NCI-H2081 (cell line): Measurements from ENCODE around the gene FEN1.
A peak's percentile ranks its signal among the peaks of the same experiment; 100 is the strongest.

ENCODE experiments used
- DNase-seq, 2 experiments: peaks; one replicate each; lab custom pipeline; 2025; lab: John Stamatoyannopoulos, UW

FEN1 gene

DNA sequence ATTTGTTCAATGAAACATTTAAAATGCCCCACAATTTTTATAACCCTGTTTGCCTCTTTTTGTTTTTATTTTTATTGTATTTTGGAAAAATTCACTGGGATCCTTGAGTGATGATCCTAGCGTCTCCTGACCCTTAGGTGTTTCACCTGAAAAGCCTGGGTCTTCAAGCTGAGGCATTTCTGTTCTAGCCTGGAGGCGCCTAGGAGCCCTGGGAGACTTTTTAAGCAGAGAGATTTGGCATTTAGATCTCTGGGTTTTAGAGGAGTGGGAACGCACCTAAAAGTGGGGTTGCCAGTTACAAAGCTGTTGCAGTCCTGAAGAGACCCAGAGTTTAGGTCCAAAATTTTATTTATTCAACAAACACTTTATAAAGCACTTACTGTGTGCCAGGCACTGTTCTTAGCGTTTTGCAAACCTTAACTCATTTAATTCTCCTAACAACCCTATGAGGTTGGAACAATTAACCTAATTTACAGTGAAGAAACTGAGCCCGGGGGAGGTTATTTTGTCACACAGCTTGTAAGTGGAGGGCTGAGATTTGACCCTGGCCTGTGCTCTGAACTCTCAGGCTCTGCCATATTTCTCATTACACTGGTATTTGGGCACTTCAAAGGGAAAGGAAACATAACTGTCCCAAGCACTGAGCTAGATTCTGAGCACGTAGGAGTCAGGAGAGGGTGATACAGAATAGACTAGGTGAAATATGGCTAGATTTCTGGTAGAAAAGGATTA is 24.9 kb downstream of the FEN1 start:
- DNase-seq = no peak

DNA sequence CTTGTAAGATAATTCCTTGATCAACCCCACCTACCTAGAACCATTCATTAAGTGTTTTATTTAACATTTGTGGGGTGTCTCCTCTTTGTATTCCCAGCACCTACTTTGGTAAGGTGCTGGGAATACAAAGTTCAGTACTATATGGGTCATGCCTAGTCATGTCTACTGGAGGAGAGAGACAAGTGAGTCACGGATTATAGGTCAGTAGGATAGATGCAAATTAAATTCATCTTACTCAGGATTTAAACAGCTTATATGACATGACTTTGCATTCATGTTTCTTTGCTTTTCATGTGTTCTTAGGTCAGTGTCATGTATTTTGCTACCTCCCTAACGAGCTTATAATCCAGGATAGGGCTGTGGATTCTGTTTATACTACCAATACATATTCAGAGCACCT is 27.5 kb downstream of the FEN1 start:
- no peak for DNase-seq

DNA sequence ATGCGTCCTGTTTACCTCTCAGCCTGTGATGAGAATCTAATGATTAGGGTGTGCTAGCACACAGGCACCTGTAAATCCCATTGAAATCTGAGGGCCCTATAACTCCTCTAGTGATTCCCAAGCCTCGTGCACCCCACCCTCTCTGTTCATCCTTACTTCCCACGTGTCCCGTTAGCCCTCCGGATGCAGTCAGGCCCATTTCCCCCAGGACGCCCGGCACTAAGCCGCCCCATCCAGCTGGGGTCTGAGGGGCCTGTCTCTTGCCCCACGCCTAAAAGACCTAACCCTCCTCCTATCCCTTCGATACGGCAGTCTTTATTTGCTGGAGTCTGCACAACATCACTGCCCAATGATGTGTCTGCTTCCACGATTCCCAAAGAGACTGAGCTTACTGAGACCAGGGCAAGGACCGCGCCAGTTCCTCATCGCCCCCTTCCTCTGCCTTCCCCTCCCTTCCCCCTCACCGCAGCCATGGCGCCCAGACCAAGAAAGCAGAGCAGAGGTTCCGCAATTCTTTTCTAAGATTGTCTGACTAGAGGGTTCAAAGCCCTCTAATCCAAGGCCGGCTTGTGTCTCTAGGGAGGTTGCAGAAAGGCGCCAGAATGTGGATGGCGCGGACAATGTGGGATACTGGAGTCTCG is 34.3 kb downstream of the FEN1 start:
- DNase-seq = peak; percentile 14 to 56

DNA sequence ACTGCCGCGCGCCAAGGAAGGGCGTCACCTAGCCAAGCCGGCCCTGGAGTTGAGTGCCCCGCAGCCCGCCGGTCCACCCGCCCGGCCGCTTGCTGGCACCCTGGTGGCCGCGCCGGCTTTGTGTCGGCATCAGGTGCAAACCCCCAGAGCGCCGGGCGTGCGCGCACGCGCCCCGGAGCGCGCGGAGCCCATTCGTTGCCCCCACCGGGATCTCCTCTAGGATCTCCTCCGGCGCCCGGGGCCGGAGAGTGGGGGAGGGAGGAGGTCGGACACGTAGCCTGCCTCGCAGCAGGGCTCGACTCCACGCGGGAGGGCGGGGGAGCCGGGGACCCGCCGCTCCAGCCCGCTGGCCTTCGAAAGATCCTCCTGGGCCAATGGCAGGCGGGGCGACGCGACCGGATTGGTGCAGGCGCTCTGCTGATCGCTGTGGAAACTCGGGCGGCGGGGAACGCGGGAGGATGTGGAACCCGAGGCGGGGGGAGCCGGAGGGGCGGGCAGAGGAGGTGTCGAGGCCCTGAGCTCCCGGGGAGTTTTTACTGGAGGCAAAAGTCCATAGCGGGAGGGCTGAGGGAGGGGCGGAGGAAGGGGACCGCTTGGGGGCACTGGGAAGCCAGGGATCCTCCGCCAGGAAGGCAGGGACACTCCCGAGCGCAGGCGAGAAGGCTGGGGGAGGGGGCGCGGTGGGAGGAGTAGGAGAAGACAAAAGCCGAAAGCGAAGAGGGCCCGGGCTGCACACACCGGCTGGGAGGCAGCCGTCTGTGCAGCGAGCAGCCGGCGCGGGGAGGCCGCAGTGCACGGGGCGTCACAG is 35.1 kb downstream of the FEN1 start, which contains the start of gene FADS2:
TSS of gene FADS2 (plus strand) at position 730 of the 808 bp plus-strand sequence. CDS start 91 bp downstream, outside the sequence.
- peak; percentile 99 for DNase-seq

DNA sequence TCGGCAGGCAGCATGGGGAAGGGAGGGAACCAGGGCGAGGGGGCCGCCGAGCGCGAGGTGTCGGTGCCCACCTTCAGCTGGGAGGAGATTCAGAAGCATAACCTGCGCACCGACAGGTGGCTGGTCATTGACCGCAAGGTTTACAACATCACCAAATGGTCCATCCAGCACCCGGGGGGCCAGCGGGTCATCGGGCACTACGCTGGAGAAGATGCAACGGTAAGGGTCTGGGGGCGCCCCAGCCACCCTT is 35.6 kb downstream of the FEN1 start:
- no peak for DNase-seq

DNA sequence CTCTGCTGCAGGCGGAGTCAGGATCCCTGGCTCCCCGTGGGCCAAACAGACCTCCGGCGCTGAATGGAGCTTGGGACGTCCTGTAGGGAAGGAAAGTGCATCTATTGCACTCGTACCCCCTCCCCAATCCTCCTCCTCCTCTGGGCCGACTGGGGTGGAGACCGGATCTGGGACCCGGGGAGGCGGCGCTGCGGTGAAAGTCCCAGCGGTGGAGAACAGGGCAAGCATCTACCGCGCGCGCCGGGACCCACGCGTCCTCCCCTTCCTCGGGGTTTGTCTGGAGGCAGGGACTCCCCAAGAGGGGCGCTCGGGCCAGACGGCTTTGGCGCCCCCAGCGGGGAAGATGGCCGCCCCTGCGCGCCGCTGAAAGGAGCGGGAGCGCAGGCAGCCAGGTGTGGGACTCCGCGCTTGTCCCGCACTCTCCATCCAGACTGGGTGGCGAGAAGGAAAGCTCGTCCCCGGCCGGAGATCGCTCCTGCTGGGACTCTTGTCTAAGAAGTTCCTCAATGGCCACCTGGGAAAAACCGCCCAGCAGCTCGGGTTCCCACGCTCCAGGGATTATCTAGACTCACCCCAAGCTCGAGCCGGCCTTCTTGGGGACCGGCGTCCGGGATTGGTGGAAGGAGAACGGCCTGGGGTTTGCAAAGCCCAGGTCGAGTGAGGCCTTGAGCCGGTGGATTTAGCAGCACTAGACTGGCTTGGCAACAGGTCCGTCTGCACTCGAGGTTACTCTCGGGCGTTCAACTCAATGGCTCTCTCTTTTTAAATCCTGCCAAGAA is 36.1 kb downstream of the FEN1 start:
- peak; percentile 17 to 52 for DNase-seq

DNA sequence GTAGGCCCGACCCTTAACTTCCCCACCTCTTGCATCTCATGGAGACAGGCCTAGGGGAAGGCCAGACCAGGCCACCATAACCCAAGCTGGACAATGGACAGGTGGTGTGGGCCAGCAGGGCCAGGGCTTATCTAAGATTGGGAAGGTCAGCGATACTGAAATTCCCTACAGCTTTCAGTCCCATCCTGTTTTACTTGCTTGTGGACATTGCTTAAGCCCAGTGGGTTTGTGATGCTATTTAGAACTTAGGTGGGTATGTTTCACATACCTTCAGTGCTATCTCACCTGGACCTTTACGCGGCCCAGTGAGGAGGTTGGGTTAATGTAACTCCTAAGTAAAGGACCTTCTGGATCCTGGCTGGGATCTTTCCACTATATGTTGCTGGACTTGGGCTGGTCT is 37.1 kb downstream of the FEN1 start:
- DNase-seq = no peak

DNA sequence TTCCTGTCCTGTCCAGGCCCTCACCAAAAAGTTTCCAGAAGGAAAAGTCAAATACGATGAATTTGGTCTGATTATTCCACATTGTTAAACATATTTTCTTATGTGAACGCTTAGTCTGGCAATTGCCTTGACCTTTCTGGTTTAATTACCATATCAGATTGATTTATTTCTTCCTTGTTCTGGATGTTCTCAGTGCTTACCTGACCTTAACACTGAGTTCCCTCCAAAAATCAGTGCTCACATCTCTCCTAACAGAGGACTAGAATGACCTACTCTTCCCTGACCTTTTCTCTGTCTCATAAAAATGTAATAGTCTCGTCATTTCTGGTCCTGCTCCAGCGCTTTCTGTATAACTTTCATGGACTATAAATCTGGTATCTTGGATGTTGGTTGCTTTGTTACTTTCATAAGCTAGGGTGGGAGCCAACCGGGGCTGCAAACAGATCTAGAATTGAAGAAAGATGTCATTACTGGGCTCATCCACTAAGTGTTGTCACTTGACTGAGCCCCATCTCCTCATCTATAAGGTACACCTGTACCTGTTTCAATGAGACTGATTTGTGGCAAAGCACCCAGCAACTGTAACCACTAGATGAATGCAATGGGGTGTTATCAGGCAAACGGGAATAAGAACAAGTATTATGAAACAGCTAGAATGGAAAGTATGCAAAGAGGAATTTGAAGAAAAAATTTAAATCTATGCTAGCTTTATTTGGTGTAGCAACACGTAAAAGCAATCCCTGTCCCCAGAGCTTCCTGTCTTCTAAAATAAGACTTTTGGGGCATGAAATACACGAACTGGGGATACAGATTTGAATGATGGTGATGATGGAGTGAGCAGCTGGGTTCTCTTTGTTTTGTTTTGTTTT is 37.8 kb downstream of the FEN1 start:
- DNase-seq = no peak

DNA sequence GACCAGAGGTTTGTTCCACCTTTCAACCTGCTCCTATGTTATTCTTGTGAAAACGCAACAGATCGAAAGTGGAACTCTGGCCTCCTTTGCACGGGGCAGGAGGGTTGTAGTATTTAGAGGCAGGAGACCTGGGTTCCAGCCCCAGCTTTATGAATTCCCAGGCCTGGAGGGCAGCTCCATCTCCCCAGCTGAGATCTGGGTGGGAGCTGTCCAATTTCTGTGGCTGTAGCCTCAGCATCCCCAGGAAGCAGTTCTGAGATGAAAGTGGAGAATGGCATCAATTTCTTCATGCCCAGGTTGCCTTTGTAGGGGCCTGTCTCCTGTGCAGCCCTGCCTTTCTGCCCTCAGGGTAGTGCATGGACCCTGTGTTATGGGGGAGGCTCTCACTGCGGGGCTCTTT is 39.5 kb downstream of the FEN1 start:
- no peak for DNase-seq

DNA sequence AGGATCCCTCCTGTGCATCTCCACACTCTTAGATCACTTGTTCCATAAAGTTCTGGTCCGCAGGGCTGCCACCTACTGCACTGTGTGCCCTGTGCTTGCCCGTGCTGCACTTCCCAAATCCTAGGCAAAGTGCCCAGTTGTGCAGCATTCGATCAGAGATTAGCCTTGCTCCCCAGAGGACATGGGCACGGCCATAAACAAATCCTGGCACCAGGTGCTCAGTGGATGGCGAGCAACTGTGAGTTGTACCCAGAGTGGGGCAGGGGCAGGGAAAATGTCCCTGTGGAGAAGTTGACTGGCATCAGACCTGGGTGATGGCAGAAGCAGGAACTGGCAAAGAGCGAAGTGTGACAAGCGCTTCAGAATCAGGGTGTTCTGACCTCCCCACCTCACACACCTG is 40.0 kb downstream of the FEN1 start:
- DNase-seq = no peak

DNA sequence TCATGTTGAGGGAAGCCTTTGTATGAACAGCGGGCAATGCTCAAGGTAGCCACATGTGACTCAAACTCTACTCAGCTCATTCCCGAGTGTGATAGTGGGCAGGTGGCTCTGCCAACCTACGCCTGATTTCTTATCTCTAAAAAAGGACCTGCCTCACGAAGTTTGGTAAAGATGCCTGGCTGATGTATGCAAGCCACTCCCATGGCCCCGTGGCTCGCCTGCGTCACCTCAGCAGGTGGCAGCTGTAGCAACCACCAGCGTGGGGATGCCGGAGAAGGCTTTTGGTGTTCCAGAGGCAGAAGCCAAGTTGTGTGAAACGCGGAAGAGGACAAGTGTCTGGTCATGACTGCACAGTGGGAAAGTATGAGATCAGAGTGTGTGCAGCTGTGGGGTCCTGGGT is 40.8 kb downstream of the FEN1 start:
- peak in 1 of 2 experiments; percentile 34 for DNase-seq

DNA sequence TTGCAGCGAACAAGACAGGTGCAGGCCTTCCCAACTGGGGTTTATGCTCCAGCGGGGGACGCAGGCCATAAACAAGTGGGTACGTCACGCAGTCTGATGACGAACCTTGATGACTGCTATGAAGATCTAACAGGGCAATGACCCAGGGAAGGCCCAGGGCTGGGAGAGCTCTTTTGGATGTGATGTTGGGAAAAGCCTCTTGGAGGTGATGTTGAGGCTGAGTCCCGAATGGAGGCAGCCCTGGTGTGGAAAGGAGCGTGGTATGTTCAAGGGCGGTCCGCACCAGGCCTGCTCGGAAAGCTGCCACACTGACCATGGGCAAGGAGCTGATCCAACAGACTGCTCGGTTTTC is 41.2 kb downstream of the FEN1 start:
- no peak for DNase-seq

DNA sequence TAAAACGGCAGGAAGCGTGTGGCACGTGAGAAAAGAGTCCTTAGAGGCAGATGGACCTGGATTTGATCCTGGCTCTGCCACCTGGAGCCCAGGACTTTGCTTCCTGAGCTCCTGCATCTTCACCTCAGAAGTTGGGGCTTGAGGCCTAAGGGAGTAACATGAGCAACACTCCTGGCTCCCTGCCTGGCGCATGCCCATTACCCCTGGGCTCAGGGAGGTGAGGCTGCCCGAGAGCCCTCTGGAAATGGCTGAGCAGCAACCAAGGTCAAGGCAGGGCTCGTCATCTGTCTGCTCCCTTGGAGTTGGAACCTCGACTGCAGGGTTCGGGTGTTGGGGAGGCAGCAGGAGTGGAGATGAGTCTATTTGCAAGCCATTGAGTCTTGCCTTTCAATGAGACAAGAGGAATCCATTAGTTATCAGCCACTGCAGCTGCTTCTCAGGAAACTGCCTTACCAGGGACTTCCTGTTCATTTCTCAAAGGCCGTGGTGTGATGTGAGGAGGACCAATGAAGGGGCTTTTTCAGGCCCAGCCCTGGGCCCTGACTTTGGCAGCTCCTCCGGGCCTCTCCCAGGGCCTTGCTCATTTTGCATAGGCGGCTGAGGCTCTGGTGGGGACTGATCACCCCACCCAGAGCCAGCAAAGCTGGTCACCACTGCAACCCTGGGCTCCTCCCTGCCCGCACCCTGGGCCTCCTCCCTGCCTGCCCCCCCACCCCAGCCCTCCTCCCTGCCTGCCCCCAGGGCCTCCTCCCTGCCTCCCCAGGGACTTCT is 41.8 kb downstream of the FEN1 start:
- peak; percentile 49 to 78 for DNase-seq

DNA sequence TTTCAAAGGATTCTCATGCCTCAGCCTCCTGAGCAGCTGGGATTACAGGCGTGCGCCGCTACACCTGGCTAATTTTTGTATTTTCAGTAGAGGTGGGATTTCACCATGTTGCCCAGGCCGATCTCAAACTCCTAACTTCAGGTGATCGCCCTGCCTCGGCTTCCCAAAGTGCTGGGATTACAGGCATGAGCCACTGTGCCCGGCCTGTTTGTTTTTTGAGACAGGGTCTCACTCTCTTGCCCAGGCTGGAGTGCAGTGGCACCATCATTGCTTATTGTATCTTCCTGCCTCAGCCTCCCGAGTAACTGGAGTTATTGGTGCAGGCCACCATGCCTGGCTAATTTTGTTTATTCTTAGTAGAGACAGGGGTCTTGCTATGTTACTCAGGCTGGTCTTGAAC is 43.5 kb downstream of the FEN1 start:
- no peak for DNase-seq

DNA sequence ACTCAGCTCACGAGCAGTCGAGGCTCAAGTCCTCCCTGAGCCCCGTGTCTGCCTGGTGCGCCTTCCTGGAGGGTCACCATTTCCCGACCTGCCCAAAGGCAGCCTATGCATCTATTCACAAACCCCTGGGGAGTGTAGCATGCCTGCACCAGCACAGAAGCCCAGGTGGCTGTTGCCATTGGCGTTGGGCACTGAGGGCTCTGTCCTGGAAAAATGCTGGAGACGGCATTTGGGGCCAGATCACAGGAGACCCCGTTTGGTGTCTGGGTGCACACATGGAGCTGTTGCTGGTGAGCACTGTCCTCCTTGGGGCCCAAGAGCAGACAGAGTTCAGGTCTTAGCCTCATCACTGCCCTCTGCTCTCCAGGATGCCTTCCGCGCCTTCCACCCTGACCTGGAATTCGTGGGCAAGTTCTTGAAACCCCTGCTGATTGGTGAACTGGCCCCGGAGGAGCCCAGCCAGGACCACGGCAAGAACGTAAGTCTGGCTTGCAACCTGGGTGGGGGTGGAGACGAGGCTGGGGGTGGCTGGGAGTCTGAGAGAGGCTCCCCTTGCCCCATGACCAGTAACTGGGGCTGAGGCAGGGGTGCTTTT is 44.8 kb downstream of the FEN1 start:
- DNase-seq = no peak

DNA sequence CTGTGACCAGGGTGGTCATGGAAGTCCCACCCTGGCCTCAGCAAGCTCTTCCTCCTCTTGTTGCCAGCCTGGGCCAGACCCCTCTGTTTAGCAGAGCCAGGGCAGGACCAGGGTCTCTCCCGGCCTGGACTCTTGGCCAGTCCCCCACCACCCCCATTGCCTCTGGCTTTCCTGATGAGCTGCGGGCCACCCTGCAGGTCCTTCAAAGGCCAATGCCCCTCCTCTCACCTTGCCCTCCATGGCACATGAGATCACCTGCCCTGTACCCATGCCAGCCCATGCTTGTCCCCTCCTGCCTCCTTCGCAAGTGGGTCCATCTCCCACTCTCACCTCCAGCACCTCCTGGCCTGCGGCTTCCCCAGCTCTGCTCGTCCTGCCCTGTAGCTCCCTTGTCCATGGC is 45.8 kb downstream of the FEN1 start:
- no peak for DNase-seq

DNA sequence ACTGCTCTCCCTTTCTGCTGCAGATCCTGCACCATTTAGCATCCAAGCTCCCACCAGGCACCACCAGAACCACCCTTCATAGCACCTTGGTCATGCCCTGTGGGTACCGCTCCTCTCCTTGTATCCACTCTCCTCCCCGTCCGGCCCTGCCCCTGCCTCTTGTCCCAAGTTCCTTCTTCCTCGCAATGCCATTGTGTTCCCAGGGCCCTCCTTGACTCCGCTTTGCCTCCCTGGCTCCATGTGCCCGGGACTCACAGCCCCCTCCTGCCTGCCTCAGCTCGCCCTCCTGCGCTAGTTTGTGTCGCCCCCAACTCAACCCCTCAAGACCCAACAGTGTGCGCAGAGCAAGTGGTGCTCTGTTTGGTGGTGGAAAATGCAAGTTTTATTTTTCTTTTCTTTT is 46.2 kb downstream of the FEN1 start:
- DNase-seq = no peak

DNA sequence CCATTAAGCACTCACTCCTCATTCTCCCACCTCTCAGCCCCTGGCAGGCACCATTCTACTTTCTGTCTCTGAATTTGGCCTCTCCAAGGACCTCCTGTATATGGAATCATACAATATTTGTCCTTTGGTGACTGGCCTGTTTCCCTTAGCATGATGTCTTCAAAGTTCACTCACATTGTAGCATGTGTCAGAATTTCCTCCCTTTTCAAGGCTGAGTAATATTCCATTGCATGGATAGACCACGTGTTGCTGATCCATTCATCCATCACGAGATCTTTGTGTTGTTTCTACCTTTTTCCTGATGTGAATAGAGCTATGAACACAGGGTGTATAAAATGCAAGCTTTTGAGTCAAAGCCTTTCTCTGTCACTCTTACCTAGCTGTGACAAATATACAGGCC is 47.0 kb downstream of the FEN1 start:
- no peak for DNase-seq

DNA sequence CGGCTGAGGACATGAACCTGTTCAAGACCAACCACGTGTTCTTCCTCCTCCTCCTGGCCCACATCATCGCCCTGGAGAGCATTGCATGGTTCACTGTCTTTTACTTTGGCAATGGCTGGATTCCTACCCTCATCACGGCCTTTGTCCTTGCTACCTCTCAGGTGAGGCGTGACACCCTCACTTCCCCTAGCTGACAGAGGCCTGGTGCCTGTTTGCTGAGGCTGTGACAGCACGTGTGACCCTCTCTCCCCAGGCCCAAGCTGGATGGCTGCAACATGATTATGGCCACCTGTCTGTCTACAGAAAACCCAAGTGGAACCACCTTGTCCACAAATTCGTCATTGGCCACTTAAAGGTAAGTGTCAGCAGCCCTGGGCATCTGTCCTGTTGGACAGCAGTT is 47.7 kb downstream of the FEN1 start:
- no peak for DNase-seq
